Suprapubic skin (tissue), 3 donors: ENCODE results near the gene PDE6H.

Experiments
- CTCF ChIP-seq, 2 donors: fragments of 200-600 bp in 1 of 2; fragments of 450-650 bp in 1 of 2; sonication (generic) in 1 of 2; IDR thresholded peaks; one replicate each; pipeline ENCODE4 v1.5.1; 2016 to 2019; ENCODE audit warnings: antibody characterized with exemption in 2 of 2, mild to moderate bottlenecking in 1 of 2, moderate library complexity in 1 of 2
- EP300 ChIP-seq: sonication (generic); formaldehyde crosslinking; IDR thresholded peaks from one replicate; pipeline ENCODE4 v1.6.1; 2017; ENCODE audit warnings: antibody characterized with exemption

GRCh38 chr12:14993117-14993516 lies 20.3 kb downstream of the PDE6H start:
- TF ChIP-seq CTCF (IDR thresholded peaks at IDR 0.05) (no peak), EP300 (no peak)
